HG03135 (cell line): ENCODE results near the gene TSC2.

Experiments used
- ATAC-seq: cut with Tn5 transposase; IDR thresholded peaks from one replicate; pipeline ENCODE4 v1.9.1; 2021; ENCODE audit warnings: mild to moderate bottlenecking, moderate library complexity; ENCODE audit not compliant: unreplicated experiment

The TSC2 gene

GRCh38 chr16:2063861-2064260 lies 16.1 kb downstream of the TSC2 start:
- no peak for ATAC-seq

GRCh38 chr16:2064368-2064945 lies 16.7 kb downstream of the TSC2 start:
- ATAC-seq = no peak

GRCh38 chr16:2066139-2066538 lies 18.4 kb downstream of the TSC2 start:
- ATAC-seq = no peak

GRCh38 chr16:2070576-2071453 lies 23.0 kb downstream of the TSC2 start:
- ATAC-seq = no peak

GRCh38 chr16:2071454-2072202 lies 23.8 kb downstream of the TSC2 start:
- no peak for ATAC-seq

- ATAC-seq = no peak
Observed at GRCh38 chr16:2072926-2073325, 25.1 kb downstream of the TSC2 start.

- ATAC-seq = no peak
Observed at GRCh38 chr16:2074071-2074470, 26.3 kb downstream of the TSC2 start.

GRCh38 chr16:2075631-2076030 lies 27.8 kb downstream of the TSC2 start:
- ATAC-seq = no peak

GRCh38 chr16:2076072-2076865 lies 28.5 kb downstream of the TSC2 start:
- ATAC-seq = no peak

GRCh38 chr16:2077016-2077415 lies 29.2 kb downstream of the TSC2 start:
- no peak for ATAC-seq

GRCh38 chr16:2077696-2078095 lies 29.9 kb downstream of the TSC2 start:
- ATAC-seq = no peak

GRCh38 chr16:2078096-2078495 lies 30.3 kb downstream of the TSC2 start:
- no peak for ATAC-seq

GRCh38 chr16:2078691-2079090 lies 30.9 kb downstream of the TSC2 start:
- ATAC-seq = no peak

- ATAC-seq = no peak
Observed at GRCh38 chr16:2079311-2079800, 31.6 kb downstream of the TSC2 start.

- no peak for ATAC-seq
Observed at GRCh38 chr16:2079991-2080390, 32.2 kb downstream of the TSC2 start.

GRCh38 chr16:2081201-2082084 lies 33.7 kb downstream of the TSC2 start:
- ATAC-seq = no peak

GRCh38 chr16:2082171-2082982 lies 34.6 kb downstream of the TSC2 start:
- ATAC-seq = no peak

GRCh38 chr16:2082983-2083364 lies 35.2 kb downstream of the TSC2 start:
- no peak for ATAC-seq

- no peak for ATAC-seq
Observed at GRCh38 chr16:2083409-2083808, 35.6 kb downstream of the TSC2 start.
